Activated gamma-delta T cell treated with anti-CD3 and anti-CD28 coated beads, Interleukin-2, amount 50 U/mL, for 16 hours (primary cell): ENCODE measurements around the gene CIB1.
"Not testable (repeated sequence)": the region's sequence is repeated elsewhere in the genome, so short reads cannot be mapped to it uniquely, and the experiment has no call there.

Source experiments
- DNase-seq: peaks from one replicate; pipeline ENCODE4 v3.0.0-alpha.2; 2020; ENCODE audit warnings: low read depth

The CIB1 gene

GRCh38 chr15:90233387-90234095 is at the start of gene CIB1:
Gene CIB1 (minus strand): TSS chr15:90233941. CDS start chr15:90233885, 56 bp downstream.
- DNase-seq, result peak; percentile 96

GRCh38 chr15:90281637-90282036 is 47.9 kb upstream of the CIB1 start:
- DNase-seq, result not testable (repeated sequence)

GRCh38 chr15:90280743-90281142 is 47.0 kb upstream of the CIB1 start:
- DNase-seq, result not testable (repeated sequence)

GRCh38 chr15:90278467-90278866 is 44.7 kb upstream of the CIB1 start:
- DNase-seq, result not testable (repeated sequence)

GRCh38 chr15:90271459-90272166 is 37.9 kb upstream of the CIB1 start:
- DNase-seq, result no peak

GRCh38 chr15:90270502-90271150 is 36.9 kb upstream of the CIB1 start:
- no peak for DNase-seq

- DNase-seq, result no peak
These were observed 34.7 kb upstream of the CIB1 start for GRCh38 chr15:90268415-90268814.

- no peak for DNase-seq
These were observed 32.7 kb upstream of the CIB1 start for GRCh38 chr15:90266485-90266884.

GRCh38 chr15:90266061-90266431 is 32.3 kb upstream of the CIB1 start:
- DNase-seq, result no peak

- peak; percentile 89 for DNase-seq
These were observed 31.7 kb upstream of the CIB1 start, which contains the start of gene NGRN for GRCh38 chr15:90265271-90266060. Gene NGRN (plus strand): TSS chr15:90265672. CDS start chr15:90265713, 41 bp downstream.

- DNase-seq, result no peak
These were observed 30.9 kb upstream of the CIB1 start for GRCh38 chr15:90264671-90265070.

GRCh38 chr15:90262426-90262825 is 28.7 kb upstream of the CIB1 start:
- no peak for DNase-seq

- DNase-seq, result no peak
These were observed 28.1 kb upstream of the CIB1 start for GRCh38 chr15:90261811-90262210.

GRCh38 chr15:90260731-90261130 is 27.0 kb upstream of the CIB1 start:
- DNase-seq, result not testable (repeated sequence)

- no peak for DNase-seq
These were observed 25.8 kb upstream of the CIB1 start for GRCh38 chr15:90259524-90259923.

- DNase-seq, result no peak
These were observed 24.0 kb upstream of the CIB1 start for GRCh38 chr15:90257776-90258175.

- DNase-seq, result peak; percentile 52
These were observed 15.6 kb upstream of the CIB1 start, which contains the start of gene TTLL13 for GRCh38 chr15:90249203-90249863. Gene TTLL13 (plus strand): TSS chr15:90249556. CDS start chr15:90250631, 1,075 bp downstream.

GRCh38 chr15:90248789-90249202 is 15.1 kb upstream of the CIB1 start:
- DNase-seq, result no peak

- no peak for DNase-seq
These were observed 10.3 kb upstream of the CIB1 start for GRCh38 chr15:90243943-90244639.

GRCh38 chr15:90241343-90242192 is 7.8 kb upstream of the CIB1 start:
- DNase-seq, result no peak
